NCI-H1417 (cell line): ENCODE measurements around the gene COL26A1.
"Not testable (repeated sequence)": the region's sequence is repeated elsewhere in the genome, so short reads cannot be mapped to it uniquely, and the experiment has no call there.

Experiments
- DNase-seq, 3 experiments: peaks; one replicate each; lab custom pipeline; 2025; lab: John Stamatoyannopoulos, UW

Gene COL26A1

GRCh38 chr7:101442426-101443070 lies 79.9 kb downstream of the COL26A1 start:
- no peak for DNase-seq

DNA sequence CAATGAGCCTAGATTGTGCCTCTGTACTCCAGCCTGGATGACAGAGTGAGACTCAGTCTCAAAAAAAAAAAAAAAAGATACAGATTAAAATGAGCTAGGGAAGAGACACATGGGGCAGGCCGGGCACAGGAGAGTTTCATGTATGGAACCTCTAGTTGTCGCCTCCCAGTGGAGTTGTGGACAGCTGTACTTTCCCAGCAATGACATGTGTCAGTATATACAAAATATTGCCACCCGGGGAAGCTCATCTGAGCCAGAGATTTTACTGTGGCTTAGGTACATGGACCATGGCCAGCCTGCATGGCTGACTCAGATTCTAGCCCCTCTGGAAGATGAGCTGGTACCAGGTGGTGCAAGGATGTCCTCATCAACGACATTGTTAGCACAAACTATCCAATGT lies 87.4 kb downstream of the COL26A1 start:
- no peak for DNase-seq

DNA sequence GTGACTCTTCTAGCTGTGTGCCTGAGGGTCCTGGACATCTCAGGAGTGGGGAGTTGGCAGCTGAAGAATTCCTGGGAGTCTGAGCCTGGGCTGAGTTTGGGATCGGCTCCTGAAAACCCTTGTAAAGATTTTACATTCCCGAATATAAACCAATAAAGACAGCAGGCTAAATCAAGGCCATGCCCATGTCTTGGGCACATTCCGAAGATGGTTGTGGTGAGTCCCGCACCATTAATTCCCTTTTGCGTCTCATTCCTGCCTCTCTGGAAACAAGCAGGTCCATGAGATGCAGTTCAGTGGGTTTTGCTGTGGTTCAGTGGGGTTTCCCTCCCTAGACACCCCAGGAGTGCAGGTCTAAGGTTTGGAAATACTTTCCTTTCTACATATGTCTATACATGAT lies 90.9 kb downstream of the COL26A1 start:
- no peak for DNase-seq

DNA sequence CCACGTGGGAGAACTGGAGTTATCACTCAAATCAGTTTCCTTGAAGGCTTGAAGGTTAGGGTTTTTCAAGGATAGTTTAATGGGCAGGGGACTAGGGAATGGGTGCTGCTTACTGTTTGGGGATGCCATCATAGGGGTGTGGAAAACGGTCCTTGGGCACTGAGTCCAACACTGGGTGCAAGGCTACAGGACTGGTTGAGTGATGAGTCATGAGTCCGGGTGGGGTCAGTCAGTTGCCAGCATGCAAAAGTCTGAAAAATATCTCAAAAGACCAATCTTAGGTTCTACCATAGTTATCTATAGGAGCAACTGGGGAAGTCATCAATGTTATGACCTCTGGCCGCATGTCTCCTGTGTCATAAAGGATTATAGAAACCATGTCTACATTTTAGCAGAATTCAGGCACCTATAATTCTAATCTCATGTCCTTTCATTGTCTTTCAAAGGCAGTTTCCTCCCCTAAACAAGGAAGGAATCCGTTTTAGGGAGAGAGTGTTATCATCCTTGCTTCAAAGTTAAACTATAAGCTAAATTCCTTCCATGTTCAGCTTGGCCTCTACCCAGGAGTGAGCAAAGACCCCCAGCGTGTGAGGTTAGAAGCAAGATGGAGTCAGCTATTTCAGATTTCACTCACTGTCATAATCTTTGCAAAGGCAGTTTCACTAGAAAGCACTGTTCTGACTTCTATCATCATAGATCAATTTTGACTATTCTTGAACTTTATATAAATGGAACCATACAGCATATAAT lies 94.5 kb downstream of the COL26A1 start:
- DNase-seq = no peak

DNA sequence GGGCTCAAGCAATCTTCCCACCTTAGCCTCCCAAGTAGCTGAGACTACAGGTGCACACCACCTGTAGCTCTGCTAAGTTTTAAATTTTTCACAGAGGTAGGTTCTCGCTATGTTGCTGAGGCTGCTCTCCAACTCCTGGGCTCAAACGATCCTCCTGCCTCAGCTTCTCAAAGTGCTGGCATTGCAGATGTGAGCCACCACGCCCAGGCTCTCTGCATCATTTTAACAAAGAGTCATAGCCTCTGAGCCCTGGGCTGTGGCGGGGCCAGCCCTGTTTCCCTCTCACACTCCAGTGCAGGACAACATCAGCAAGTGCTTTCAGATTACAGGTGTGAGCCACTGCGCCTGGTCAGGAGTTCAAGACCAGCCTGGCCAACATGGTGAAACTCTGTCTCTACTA lies 102.5 kb downstream of the COL26A1 start:
- no peak for DNase-seq

DNA sequence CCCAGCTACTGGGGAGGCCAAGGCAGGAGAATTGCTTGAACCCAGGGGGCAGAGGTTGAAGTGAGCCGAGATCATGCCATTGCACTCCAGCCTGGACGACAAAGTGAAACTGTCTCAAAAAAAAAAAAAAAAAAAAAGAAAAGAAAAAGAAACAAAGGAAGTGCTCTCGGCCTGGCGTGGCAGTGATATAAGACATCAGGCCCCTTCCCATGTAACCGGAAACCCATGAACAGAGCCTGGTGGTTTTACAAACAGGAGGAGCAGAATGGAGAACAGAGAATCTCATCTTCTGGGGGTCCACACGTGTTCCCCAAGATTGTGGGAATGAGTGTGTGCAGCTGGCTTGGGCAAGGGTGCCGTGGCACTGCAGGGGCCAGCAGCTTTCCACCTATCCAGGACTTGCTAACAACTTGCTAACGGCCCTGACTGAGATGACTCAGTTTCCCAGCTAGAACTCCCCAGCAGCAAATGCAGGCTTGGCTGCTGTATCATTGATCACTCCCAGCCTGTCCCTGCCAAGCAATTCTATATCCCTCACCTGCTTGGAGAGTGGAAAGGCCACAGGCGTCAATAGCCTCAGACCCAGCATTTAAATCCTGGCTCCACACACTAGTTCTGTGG lies 103.0 kb downstream of the COL26A1 start:
- no peak for DNase-seq

DNA sequence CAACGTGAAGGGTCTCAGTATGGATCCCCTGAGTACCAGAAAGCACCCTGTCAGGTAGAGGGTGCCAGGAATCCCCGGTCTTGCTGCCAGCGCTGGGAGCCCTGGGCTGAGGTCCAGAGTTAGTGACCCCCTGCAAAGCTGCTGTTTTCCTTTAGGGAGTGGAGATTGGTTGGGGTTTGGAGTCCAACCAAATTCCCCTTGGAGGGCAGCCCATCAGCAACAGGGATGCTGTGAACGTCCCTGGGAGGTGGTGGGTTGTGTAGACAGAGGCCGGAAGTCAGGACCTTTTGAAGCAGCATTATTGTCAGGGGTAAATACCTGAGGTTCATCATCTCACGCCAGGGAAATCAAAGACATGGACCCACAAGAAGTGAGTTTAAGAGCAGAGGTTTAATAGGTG lies 104.2 kb downstream of the COL26A1 start:
- DNase-seq = no peak

- no peak for DNase-seq
Observed at GRCh38 chr7:101468546-101469275, 106.0 kb downstream of the COL26A1 start.

DNA sequence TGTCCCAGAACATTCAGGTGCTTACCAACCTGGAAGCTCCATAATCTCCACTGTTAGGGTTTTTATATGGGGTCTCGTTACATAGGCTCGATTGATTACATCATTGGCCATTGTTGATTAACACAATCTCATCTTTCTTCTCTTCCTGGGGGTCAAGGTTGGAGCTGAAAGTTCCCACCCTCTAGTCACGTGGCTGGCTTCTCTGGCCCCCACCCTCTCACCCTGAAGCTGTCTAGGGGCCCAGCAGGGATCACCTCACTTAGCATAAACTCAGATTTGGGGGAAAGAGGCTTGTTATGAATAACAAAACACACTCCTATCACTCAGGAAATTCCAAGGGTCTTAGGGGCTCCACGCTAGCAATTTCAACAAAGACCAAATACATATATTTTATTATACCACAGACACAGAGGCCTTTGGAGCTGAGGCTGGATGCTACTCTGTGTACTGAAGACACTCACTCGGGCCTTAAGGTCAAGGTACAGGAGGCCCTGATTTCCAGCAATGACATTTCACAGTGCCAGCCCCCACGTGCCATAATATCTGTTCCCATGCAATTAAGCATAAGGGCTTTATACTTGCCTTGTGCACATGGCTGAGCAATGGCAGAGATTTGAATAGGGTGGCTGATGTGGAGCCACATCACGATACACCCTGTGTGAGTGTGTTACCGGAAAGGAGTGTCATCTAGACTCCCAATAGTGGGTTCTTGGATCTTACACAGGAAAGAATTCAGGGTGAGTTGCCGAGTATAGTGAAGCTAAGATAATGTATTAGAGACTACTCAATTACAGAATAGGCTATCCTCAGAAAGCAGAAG lies 108.2 kb downstream of the COL26A1 start:
- no peak for DNase-seq

GRCh38 chr7:101474178-101474577 lies 111.5 kb downstream of the COL26A1 start:
- DNase-seq = no peak

DNA sequence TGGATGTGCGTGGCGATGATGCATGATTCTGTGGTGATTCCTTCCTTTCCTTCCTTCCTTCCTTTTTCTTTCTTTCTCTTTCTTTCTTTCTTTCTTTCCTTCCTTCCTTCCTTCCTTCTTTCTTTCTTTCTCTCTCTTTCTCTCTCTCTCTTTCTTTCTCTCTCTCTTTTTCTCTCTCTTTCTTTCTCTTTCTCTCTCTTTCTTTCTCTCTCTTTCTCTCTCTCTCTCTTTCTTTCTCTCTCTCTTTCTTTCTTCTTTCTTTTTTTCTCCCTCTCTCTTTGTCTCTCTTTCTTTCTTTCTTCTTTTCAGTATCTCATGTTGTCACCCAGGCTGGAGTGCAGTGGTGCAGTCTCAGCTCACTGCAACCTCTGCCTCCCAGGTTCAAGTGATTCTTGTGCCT lies 113.0 kb downstream of the COL26A1 start:
- DNase-seq = not testable (repeated sequence)

GRCh38 chr7:101479217-101479616 lies 116.5 kb downstream of the COL26A1 start:
- no peak for DNase-seq

GRCh38 chr7:101486056-101486432 lies 123.4 kb downstream of the COL26A1 start:
- DNase-seq = not testable (repeated sequence)

DNA sequence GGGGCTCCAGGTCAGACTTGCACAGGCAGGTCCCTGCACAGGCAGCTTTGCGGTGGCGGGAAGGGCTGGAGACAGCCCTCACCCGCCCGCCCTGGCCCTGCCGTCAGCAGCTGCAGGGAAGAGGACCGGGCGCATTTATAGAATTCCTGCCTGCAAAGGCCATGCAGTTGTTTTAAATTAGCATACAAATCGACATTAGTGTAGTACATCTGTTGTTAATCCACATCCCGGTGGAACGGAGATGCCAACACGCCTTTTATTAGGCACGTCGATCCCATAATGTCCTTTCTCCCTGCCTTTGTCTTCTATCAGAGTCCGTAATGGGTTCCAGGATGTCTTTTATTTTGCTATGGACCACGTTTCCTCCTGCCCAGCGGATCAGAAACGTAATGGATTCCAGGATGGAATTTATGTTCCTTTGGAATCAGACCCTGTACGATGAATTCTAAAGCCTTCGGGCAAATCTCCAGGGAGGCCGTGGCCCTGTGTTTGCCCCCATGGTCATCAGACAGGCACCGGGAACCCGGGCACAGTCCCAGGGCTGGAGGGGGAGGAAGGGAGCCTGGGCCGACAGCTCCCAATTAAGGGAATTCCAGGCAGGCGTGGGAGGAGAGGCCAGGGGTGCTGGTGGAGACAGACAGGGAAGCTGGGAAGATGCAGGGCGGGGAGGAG lies 123.9 kb downstream of the COL26A1 start:
- no peak for DNase-seq

DNA sequence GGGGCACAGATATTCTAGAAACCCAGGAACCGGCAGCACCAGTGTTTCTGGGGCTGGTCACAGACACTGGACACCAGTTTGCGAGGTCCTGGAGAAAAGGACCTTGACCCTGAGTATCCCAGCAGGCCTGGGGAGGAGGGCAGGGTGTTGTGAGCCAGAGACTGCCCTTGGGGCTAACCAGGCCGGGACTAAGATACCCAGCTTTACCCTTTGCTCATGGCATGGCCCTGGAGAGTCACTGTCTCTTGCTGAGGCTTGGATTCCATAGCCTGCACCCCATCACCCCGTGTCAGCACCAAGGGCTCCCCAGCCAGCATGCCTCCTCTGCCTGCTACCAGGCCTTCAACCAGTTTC lies 124.4 kb downstream of the COL26A1 start:
- DNase-seq = no peak

GRCh38 chr7:101487753-101488152 lies 125.1 kb downstream of the COL26A1 start:
- no peak for DNase-seq

DNA sequence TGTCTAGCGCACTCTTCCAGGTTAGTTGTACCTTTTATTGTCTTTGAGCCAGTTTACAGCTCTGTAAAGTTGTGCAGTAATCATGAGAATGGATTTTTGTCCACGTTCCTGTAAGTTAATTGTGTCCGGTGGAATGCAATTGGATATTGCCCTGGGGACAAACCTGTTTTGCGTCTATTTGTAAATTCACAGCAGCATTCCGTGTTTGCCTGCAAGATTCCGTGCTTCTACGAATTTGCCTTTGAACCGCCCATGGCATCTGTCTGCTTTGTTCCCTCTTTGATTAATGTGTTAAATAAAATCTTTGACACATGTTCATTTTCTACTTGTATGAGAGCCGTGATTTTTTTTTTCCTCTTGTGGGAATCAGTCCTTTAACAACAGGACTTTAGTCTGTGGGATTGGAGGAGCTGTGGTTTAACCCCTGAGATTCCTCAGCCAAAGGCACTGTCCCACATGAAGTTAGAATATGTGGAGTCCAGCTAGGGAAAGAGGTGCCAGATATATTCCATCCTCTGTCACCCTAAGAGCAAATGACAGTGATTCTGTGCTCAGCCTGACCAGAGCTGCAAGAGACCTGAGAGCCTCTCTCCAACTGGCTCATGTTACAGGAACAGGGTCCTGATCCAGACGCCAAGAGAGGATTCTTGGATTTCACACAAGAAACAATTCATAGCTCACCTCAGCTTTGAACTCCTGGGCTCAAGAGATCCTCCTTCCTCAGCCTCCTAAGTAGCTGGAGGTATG lies 126.3 kb downstream of the COL26A1 start:
- peak in 1 of 3 experiments; percentile 25 for DNase-seq

GRCh38 chr7:101490439-101490838 lies 127.8 kb downstream of the COL26A1 start:
- not testable (repeated sequence) for DNase-seq

DNA sequence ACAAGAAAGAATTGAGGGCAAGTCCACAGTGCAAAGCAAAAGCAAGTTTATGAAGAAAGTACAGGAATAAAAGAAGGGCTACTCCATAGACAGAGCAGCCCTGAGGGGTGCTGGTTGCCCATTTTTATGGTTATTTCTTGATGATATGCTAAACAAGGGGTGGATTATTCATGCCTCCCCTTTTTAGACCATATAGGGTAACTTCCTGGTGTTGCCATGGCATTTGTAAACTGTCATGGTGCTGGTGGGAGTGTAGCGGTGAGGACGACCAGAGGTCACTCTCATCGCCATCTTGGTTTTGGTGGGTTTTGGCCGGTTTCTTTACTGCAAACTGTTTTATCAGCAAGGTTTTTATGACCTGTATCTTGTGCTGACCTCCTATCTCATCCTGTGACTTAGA lies 128.8 kb downstream of the COL26A1 start:
- not testable (repeated sequence) for DNase-seq

GRCh38 chr7:101494602-101495329 lies 132.1 kb downstream of the COL26A1 start:
- peak in 1 of 3 experiments; percentile 31 for DNase-seq
